Esophagus muscularis mucosa (tissue), 4 donors: ENCODE measurements around the gene TRIM63. TPM values are rescaled to one million over a fixed set of nuclear protein-coding genes. Genes with fewer than 3 reads are reported as not detected.
A peak's percentile ranks its signal among the peaks of the same experiment; 100 is the strongest.

Source experiments
- DNase-seq: peaks from one replicate; pipeline ENCODE4 v3.0.0-alpha.2; 2017; ENCODE audit errors: extremely low spot score
- H3K27ac ChIP-seq, 4 donors: fragments of 200-600 bp; sonication (generic); replicated peaks in 1 of 4; 1 replicate in 3 of 4; 2 replicates in 1 of 4; pipeline ENCODE4 v1.5.1; 2016 to 2019; ENCODE audit warnings: mild to moderate bottlenecking in 1 of 4
- H3K27me3 ChIP-seq, 4 donors: fragments of 200-600 bp; sonication (generic); one replicate each; pipeline versions ENCODE4 v1.5.1 to v1.6.0; 2016 to 2019
- H3K36me3 ChIP-seq, 4 donors: fragments of 200-600 bp; sonication (generic); one replicate each; pipeline ENCODE4 v1.5.1; 2016 to 2019
- H3K4me1 ChIP-seq, 4 donors: fragments of 200-600 bp; sonication (generic); one replicate each; pipeline ENCODE4 v1.5.1; 2016 to 2019
- H3K4me3 ChIP-seq, 4 donors: fragments of 200-600 bp; sonication (generic); 1 replicate in 2 of 4; 2 replicates in 2 of 4; pipeline ENCODE4 v1.5.1; 2016 to 2019; ENCODE audit warnings: mild to moderate bottlenecking in 4 of 4, moderate library complexity in 1 of 4
- H3K9me3 ChIP-seq, 4 donors: fragments of 200-600 bp; sonication (generic); 1 replicate in 3 of 4; 2 replicates in 1 of 4; pipeline ENCODE4 v1.5.1; 2016 to 2019
- CTCF ChIP-seq, 3 experiments: fragments of 200-600 bp in 2 of 3; fragments of 450-650 bp in 1 of 3; sonication (generic) in 2 of 3; IDR thresholded peaks; one replicate each; pipeline ENCODE4 v1.5.1; 2017 to 2019; ENCODE audit warnings: antibody characterized with exemption in 3 of 3, mild to moderate bottlenecking in 2 of 3, moderate library complexity in 1 of 3
- EP300 ChIP-seq: sonication (generic); formaldehyde crosslinking; IDR thresholded peaks from one replicate; pipeline ENCODE4 v1.6.1; 2017; ENCODE audit warnings: antibody characterized with exemption
- POLR2A ChIP-seq: fragments of 450-650 bp; IDR thresholded peaks from one replicate; pipeline ENCODE4 v1.6.1; 2017; ENCODE audit warnings: antibody characterized with exemption, moderate library complexity, mild to moderate bottlenecking, low read depth
- POLR2AphosphoS5 ChIP-seq, 2 donors: sonication (generic); formaldehyde crosslinking; IDR thresholded peaks; one replicate each; pipeline ENCODE4 v1.6.1; 2017; ENCODE audit warnings: antibody characterized with exemption in 2 of 2
- WGBS: methylation state at CpG from one replicate; pipeline ENCODE4 v1.1.5; 2018; 5-methylcytosine and 5-hydroxymethylcytosine counted together
- intact Hi-C: fragments of 100-400 bp; cut with DNase I; formaldehyde crosslinking; loops from one replicate; pipeline ENCODE4 v1.15.1; 2023
- total RNA-seq, 4 donors: library from RNA; depleted of rRNA; stranded (reverse); fragments of >200 nt; gene quantifications; one replicate each; pipeline versions ENCODE4 v1.1.0 to v1.2.1, GENCODE V29; 2016

The TRIM63 gene
- total RNA-seq, 4 donors from 2014 or later, result 0.42 to 4.1 (median 2.1) TPM; not detected in 1

- Histone ChIP-seq H3K9me3 (no peaks in the 10 kb centered on the region), H3K27ac (no peak overlapping the region), H3K4me3 (no peak overlapping the region), H3K27me3 (peaks cover 0 to 82% (median 33%) of the 10 kb centered on the region in 4 donors), H3K36me3 (peaks cover 0 to 11% (median 0%) of the 10 kb centered on the region in 4 donors), H3K4me1 (peaks cover 16 to 18% (median 17%) of the 10 kb centered on the region in 4 donors)
- DNase-seq, result no peak
- no peak for TF ChIP-seq CTCF (IDR thresholded peaks at IDR 0.05)
- no peak for TF ChIP-seq POLR2AphosphoS5 (IDR thresholded peaks at IDR 0.05)
- TF ChIP-seq EP300, result no peak
- no peak for TF ChIP-seq POLR2A
- intact Hi-C loops, result no loop called here
- WGBS, result 81% methylated on average over 6 of the region's 7 CpGs
Observed at GRCh38 chr1:26047278-26047874, 20.1 kb downstream of the TRIM63 start.

- Histone ChIP-seq H3K4me1 (peaks cover 16 to 18% (median 17%) of the 10 kb centered on the region in 4 donors), H3K4me3 (peak overlapping the region; percentile 26 to 36 (median 30)), H3K9me3 (no peaks in the 10 kb centered on the region), H3K36me3 (peaks cover 0 to 2% (median 0%) of the 10 kb centered on the region in 4 donors), H3K27ac (no peak overlapping the region), H3K27me3 (peaks cover 0 to 87% (median 33%) of the 10 kb centered on the region in 4 donors)
- intact Hi-C loops, result no loop called here
- WGBS, result 27% methylated on average over 4 of the region's 57 CpGs
- TF ChIP-seq EP300 (no peak), POLR2AphosphoS5 (IDR thresholded peaks at IDR 0.05) (no peak), POLR2A (no peak), CTCF (IDR thresholded peaks at IDR 0.05) (no peak)
- DNase-seq, result no peak
Observed at GRCh38 chr1:26046246-26047095, 21.0 kb downstream of the TRIM63 start.

- TF ChIP-seq POLR2A (no peak), EP300 (no peak), CTCF (IDR thresholded peaks at IDR 0.05) (no peak), POLR2AphosphoS5 (IDR thresholded peaks at IDR 0.05) (no peak)
- no peak within 1 kb of the TSS for H3K27ac ChIP-seq
- DNase-seq, result no peak
- H3K9me3 ChIP-seq, result no peaks in the 10 kb centered on the region
- intact Hi-C loops, result no loop called here
- peak within 1 kb of the TSS; percentile 26 to 36 (median 30) for H3K4me3 ChIP-seq
- peaks cover 0 to 89% (median 33%) of the 10 kb centered on the region in 4 donors for H3K27me3 ChIP-seq
- no CpG with 5 or more reads among the region's 62 CpGs for WGBS
- peaks cover 16 to 18% (median 17%) of the 10 kb centered on the region in 4 donors for H3K4me1 ChIP-seq
- no peaks in the 10 kb centered on the region for H3K36me3 ChIP-seq
Observed at GRCh38 chr1:26045722-26046245, 21.6 kb downstream of the TRIM63 start, which contains the start of gene SLC30A2. Gene SLC30A2 (minus strand): TSS chr1:26046118. CDS start chr1:26045896, 222 bp downstream.

GRCh38 chr1:26044971-26045721 is 22.3 kb downstream of the TRIM63 start:
- Histone ChIP-seq H3K4me3 (peak overlapping the region in 2 of 4 donors; percentile 33 to 36), H3K36me3 (no peaks in the 10 kb centered on the region), H3K27me3 (peaks cover 0 to 93% (median 33%) of the 10 kb centered on the region in 4 donors), H3K4me1 (peaks cover 16 to 18% (median 17%) of the 10 kb centered on the region in 4 donors), H3K9me3 (no peaks in the 10 kb centered on the region), H3K27ac (no peak overlapping the region)
- WGBS, result 62% methylated on average over 17 of the region's 29 CpGs
- intact Hi-C loops, result no loop called here
- DNase-seq, result no peak
- TF ChIP-seq POLR2AphosphoS5 (IDR thresholded peaks at IDR 0.05) (no peak), POLR2A (no peak)
